Spleen (tissue), 11 donors: Measurements from ENCODE around the gene JDP2. TPM values are rescaled to one million over a fixed set of nuclear protein-coding genes. Genes with fewer than 3 reads are reported as not detected.

ENCODE experiments used
- DNase-seq: peaks from one replicate; pipeline ENCODE4 v3.0.0-alpha.2; 2020
- H3K27ac ChIP-seq, 8 donors: fragments of 200-600 bp; sonication (generic) in 7 of 8; 1 replicate in 4 of 8; 2 replicates in 4 of 8; pipeline versions ENCODE4 v1.5.0 to v1.8.0; 2016 to 2021; ENCODE audit warnings: inconsistent platforms in 4 of 8, mild to moderate bottlenecking in 4 of 8, moderate library complexity in 1 of 8
- H3K27me3 ChIP-seq, 7 donors: fragments of 200-600 bp; sonication (generic) in 6 of 7; replicated peaks in 1 of 7; 1 replicate in 4 of 7; 2 replicates in 3 of 7; pipeline versions ENCODE4 v1.5.0 to v1.8.0; 2016 to 2021; ENCODE audit warnings: inconsistent platforms in 3 of 7, mild to moderate bottlenecking in 1 of 7
- H3K36me3 ChIP-seq, 6 donors: fragments of 200-600 bp; sonication (generic) in 5 of 6; 1 replicate in 4 of 6; 2 replicates in 2 of 6; pipeline versions ENCODE4 v1.5.0 to v1.8.0; 2016 to 2021; ENCODE audit warnings: inconsistent platforms in 2 of 6
- H3K4me1 ChIP-seq, 6 donors: fragments of 200-600 bp; sonication (generic) in 5 of 6; 1 replicate in 3 of 6; 2 replicates in 3 of 6; pipeline versions ENCODE4 v1.5.0 to v1.8.0; 2016 to 2021; ENCODE audit warnings: inconsistent platforms in 3 of 6
- H3K4me3 ChIP-seq, 8 donors: fragments of 200-600 bp; sonication (generic) in 7 of 8; 1 replicate in 4 of 8; 2 replicates in 4 of 8; pipeline versions ENCODE4 v1.5.0 to v1.8.0; 2016 to 2021; ENCODE audit warnings: inconsistent platforms in 4 of 8, mild to moderate bottlenecking in 4 of 8, moderate library complexity in 2 of 8
- H3K9me3 ChIP-seq, 8 donors: fragments of 200-600 bp; sonication (generic) in 7 of 8; 1 replicate in 4 of 8; 2 replicates in 4 of 8; pipeline versions ENCODE4 v1.5.0 to v1.8.0; 2016 to 2021; ENCODE audit warnings: inconsistent platforms in 4 of 8
- POLR2A ChIP-seq, 3 donors: fragments of 450-650 bp; IDR thresholded peaks; one replicate each; pipeline ENCODE4 v1.5.1; 2017; ENCODE audit warnings: antibody characterized with exemption in 3 of 3, mild to moderate bottlenecking in 1 of 3
- POLR2AphosphoS5 ChIP-seq, 3 donors: sonication (generic); formaldehyde crosslinking; IDR thresholded peaks; one replicate each; pipeline ENCODE4 v1.5.1; 2017; ENCODE audit warnings: antibody characterized with exemption in 3 of 3
- WGBS, 5 donors: extraction: QIAGEN DNeasy Blood & Tissue Kit in 3 of 5; methylation state at CpG; one replicate each; pipeline versions ENCODE4 v1.1.5 to v1.1.7; 2013 to 2018; 5-methylcytosine and 5-hydroxymethylcytosine counted together
- intact Hi-C: fragments of 100-400 bp; cut with DNase I; formaldehyde crosslinking; loops from one replicate; pipeline ENCODE4 v1.15.0; 2023; ENCODE audit warnings: low total_unique reads
- polyA plus RNA-seq, 3 donors: library from polyadenylated mRNA; stranded (reverse); fragments of 200-250 nt; gene quantifications; one replicate each; pipeline ENCODE4 v1.2.1, GENCODE V29; 2013
- total RNA-seq, 7 donors: library from RNA; depleted of rRNA in 3 of 7; stranded (reverse); fragments of >200 nt in 3 of 7; fragmentation: NEBNext Ultra II Directional in 4 of 7; extraction: Animal tissue kit (Norgen Biotek cat#: 25700) in 4 of 7; gene quantifications; one replicate each; pipeline versions ENCODE4 v1.1.0 to v1.2.1, GENCODE V29; 2016 to 2021
- TF ChIP-seq, protein P1 (sequence below), 11 experiments: fragments of 200-600 bp in 7 of 11; fragments of 450-650 bp in 4 of 11; sonication (generic) in 4 of 11; IDR thresholded peaks in 8 of 11; conservative IDR thresholded peaks in 3 of 11; 1 replicate in 7 of 11; 2 replicates in 4 of 11; pipeline versions ENCODE4 v1.4.0 to v1.8.0; 2016 to 2021; ENCODE audit warnings: antibody characterized with exemption in 11 of 11, inconsistent platforms in 4 of 11, mild to moderate bottlenecking in 1 of 11
- donor health status: healthy with polysubstance abuse.
- donor health status: DM: no; HTN: no; CAD: no; lungs with moderate emphysema.
- donor health status: DM: no; HTN: no; CAD: no.
- donor health status: Bipolar disorder and iron deficiency.
- donor health status: healthy.
- donor health status: DM: no; HTN: no; CAD: no.
- donor health status: DM: yes; HTN: yes; CAD: no.

JDP2 gene
- total and polyA plus RNA-seq, 10 donors: 18.2 to 144 (median 91.8) TPM

DNA sequence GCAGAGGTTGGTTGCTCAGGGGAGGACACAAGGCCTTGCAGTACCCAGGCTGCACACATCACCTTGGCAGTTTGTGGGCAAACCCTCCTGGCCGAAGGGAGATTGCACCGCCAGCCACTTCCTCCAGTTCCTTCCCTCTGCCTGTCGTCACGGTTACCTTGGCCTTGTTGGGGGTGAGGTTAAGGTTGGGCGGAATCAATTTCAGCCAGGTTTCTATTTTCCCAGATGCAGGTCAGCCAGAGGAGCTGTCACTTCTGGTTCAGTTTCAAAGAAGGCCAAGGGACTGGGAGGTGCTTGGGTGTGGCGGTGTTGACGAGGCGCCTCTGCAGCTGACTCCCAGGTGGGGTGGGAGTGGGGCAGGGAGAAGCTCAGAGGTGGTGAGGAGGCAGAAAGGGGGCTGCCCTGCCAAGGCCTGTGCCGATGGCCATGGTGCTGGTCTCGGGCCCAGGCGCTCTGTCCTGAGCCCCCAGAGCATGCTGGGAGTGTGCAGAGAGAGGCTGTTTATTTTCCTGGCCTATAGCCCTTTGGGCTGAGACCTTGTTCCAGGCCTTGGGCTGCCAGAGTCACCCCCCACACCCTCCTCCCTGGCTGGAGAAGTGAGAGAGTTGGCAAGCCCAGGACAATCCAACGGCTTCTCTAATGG lies 31.4 kb downstream of the JDP2 start:
- H3K4me1 ChIP-seq: peaks cover 24 to 100% (median 81%) of the 10 kb centered on the region in 6 donors
- no peaks in the 10 kb centered on the region for H3K27me3 ChIP-seq
- peak; percentile 72 to 75 (median 74) for TF ChIP-seq POLR2AphosphoS5 (IDR thresholded peaks at IDR 0.05)
- TF ChIP-seq, protein P1, sequence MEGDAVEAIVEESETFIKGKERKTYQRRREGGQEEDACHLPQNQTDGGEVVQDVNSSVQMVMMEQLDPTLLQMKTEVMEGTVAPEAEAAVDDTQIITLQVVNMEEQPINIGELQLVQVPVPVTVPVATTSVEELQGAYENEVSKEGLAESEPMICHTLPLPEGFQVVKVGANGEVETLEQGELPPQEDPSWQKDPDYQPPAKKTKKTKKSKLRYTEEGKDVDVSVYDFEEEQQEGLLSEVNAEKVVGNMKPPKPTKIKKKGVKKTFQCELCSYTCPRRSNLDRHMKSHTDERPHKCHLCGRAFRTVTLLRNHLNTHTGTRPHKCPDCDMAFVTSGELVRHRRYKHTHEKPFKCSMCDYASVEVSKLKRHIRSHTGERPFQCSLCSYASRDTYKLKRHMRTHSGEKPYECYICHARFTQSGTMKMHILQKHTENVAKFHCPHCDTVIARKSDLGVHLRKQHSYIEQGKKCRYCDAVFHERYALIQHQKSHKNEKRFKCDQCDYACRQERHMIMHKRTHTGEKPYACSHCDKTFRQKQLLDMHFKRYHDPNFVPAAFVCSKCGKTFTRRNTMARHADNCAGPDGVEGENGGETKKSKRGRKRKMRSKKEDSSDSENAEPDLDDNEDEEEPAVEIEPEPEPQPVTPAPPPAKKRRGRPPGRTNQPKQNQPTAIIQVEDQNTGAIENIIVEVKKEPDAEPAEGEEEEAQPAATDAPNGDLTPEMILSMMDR (IDR thresholded peaks at IDR 0.05 in 8 of 11, conservative IDR thresholded peaks at IDR 0.05 in 3 of 11): peak in 6 of 11 experiments; percentile 11 to 57 (median 30)
- TF ChIP-seq POLR2A (IDR thresholded peaks at IDR 0.05): no peak
- intact Hi-C loops: no loop called here
- H3K27ac ChIP-seq: peak overlapping the region; percentile 60 to 88 (median 82)
- 33 to 44% (median 38%) methylated on average over 12 of the region's 12 CpGs for WGBS, 5 donors
- no peaks in the 10 kb centered on the region for H3K9me3 ChIP-seq
- peaks cover 0 to 91% (median 13%) of the 10 kb centered on the region in 6 donors for H3K36me3 ChIP-seq
- DNase-seq: peak; percentile 90
- peak overlapping the region in 1 of 8 donors; percentile 33 for H3K4me3 ChIP-seq

DNA sequence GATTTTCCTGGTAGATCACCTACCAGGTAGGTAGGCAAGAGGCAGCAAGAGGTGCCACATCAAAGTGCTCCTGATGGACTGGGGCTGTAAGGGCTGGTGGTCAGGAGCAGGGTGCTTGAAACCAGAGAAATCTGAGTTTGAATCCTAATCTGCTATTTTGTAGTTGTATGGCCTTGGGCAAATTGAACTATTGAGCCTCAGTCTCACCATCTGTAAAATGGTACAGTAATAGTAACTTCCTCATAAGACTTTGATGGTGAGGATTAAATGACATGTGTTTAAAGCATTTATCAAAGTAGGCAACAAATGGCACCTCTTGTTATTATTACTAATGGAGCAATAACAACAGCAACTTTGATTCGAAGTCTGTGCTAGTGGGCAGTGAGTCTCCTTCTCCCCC lies 32.0 kb downstream of the JDP2 start:
- Histone ChIP-seq H3K4me1 (peaks cover 18 to 100% (median 82%) of the 10 kb centered on the region in 6 donors), H3K27me3 (no peaks in the 10 kb centered on the region), H3K9me3 (no peaks in the 10 kb centered on the region), H3K27ac (peak overlapping the region; percentile 60 to 88 (median 82)), H3K4me3 (peak overlapping the region in 1 of 8 donors; percentile 33), H3K36me3 (peaks cover 0 to 91% (median 13%) of the 10 kb centered on the region in 6 donors)
- TF ChIP-seq POLR2AphosphoS5 (IDR thresholded peaks at IDR 0.05) (no peak), POLR2A (IDR thresholded peaks at IDR 0.05) (no peak)
- TF ChIP-seq, protein P1 (IDR thresholded peaks at IDR 0.05 in 8 of 11, conservative IDR thresholded peaks at IDR 0.05 in 3 of 11): no peak
- WGBS, 5 donors: 92 to 100% (median 97%) methylated on average over 1 of the region's 1 CpG
- no peak for DNase-seq
- intact Hi-C loops: no loop called here

DNA sequence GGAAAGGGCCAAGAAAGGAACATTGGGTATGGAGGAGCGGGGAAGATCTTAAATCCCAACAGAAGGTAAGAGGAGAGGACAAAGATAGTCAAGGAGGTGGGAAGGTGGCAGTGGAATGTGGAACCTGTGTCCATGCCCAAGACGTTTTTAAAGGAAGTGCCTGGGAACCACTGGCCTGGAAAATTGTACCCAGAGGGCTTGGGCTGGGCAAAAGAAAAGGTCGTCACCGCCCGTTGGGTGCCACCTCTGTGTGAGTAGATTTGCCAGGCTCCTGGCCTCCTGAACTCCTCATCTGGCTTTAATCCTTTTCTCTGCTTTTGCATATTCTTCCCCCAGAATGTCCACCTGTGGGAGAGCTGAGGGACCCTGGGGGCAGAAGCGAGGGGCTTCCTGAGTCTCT lies 32.6 kb downstream of the JDP2 start:
- intact Hi-C loops: no loop called here
- no peak for DNase-seq
- H3K27me3 ChIP-seq: no peaks in the 10 kb centered on the region
- peak overlapping the region; percentile 60 to 88 (median 82) for H3K27ac ChIP-seq
- H3K9me3 ChIP-seq: no peaks in the 10 kb centered on the region
- TF ChIP-seq, protein P1 (IDR thresholded peaks at IDR 0.05 in 8 of 11, conservative IDR thresholded peaks at IDR 0.05 in 3 of 11): no peak
- TF ChIP-seq POLR2A (IDR thresholded peaks at IDR 0.05) (no peak), POLR2AphosphoS5 (IDR thresholded peaks at IDR 0.05) (no peak)
- 78 to 85% (median 82%) methylated on average over 6 of the region's 6 CpGs for WGBS, 5 donors
- H3K36me3 ChIP-seq: peaks cover 0 to 91% (median 13%) of the 10 kb centered on the region in 6 donors
- H3K4me3 ChIP-seq: no peak overlapping the region
- peaks cover 15 to 100% (median 79%) of the 10 kb centered on the region in 6 donors for H3K4me1 ChIP-seq

DNA sequence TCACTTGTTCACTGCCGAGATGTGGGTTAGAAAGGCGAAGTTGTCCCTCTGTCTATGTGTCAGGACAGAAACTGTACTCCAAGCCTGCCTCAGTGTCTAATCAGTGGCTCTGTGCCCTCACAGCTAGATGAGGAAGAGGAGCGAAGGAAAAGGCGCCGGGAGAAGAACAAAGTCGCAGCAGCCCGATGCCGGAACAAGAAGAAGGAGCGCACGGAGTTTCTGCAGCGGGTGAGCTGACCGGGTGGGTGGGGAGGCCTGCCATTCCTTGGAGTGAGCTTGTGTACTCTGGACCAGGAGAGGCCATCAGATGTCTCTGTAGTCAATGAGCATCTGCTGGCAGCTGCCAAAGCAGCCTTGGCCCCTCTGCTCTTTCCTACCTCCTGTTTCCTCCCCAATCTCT lies 33.5 kb downstream of the JDP2 start:
- H3K9me3 ChIP-seq: no peaks in the 10 kb centered on the region
- peaks cover 15 to 100% (median 76%) of the 10 kb centered on the region in 6 donors for H3K4me1 ChIP-seq
- TF ChIP-seq, protein P1 (IDR thresholded peaks at IDR 0.05 in 8 of 11, conservative IDR thresholded peaks at IDR 0.05 in 3 of 11): no peak
- TF ChIP-seq POLR2AphosphoS5 (IDR thresholded peaks at IDR 0.05) (peak in 1 of 3 donors; percentile 31), POLR2A (IDR thresholded peaks at IDR 0.05) (no peak)
- DNase-seq: no peak
- 76 to 91% (median 79%) methylated on average over 12 of the region's 12 CpGs for WGBS, 5 donors
- H3K27ac ChIP-seq: peak overlapping the region; percentile 60 to 88 (median 82)
- no peaks in the 10 kb centered on the region for H3K27me3 ChIP-seq
- no peak overlapping the region for H3K4me3 ChIP-seq
- intact Hi-C loops: no loop called here
- H3K36me3 ChIP-seq: peaks cover 0 to 93% (median 13%) of the 10 kb centered on the region in 6 donors
